HepG2 (cell line): ENCODE measurements around the gene CD28. TPM values are rescaled to one million over a fixed set of nuclear protein-coding genes. Genes with fewer than 3 reads are reported as not detected.

Experiments used
- CBFB ChIP-seq: sonication (generic); formaldehyde crosslinking; IDR thresholded peaks from 2 replicates; pipeline ENCODE4 v1.4.0; 2020; ENCODE audit warnings: missing genetic modification reagents
- CEBPB ChIP-seq: IDR thresholded peaks from 2 replicates; pipeline ENCODE4 v1.6.1; 2011; ENCODE audit warnings: low read depth, low read length, improper control_type of control experiment, borderline replicate concordance
- CEBPG ChIP-seq: IDR thresholded peaks from 2 replicates; pipeline ENCODE4 v1.6.1; 2016
- ELF3 ChIP-seq: IDR thresholded peaks from 2 replicates; pipeline ENCODE4 v1.6.1; 2016; ENCODE audit warnings: missing genetic modification reagents, missing compliant biosample characterization
- GFI1 ChIP-seq: sonication (generic); formaldehyde crosslinking; IDR thresholded peaks from 2 replicates; pipeline ENCODE4 v1.5.0; 2020; ENCODE audit warnings: missing genetic modification reagents, mild to moderate bottlenecking, borderline replicate concordance
- GZF1 ChIP-seq: sonication (generic); formaldehyde crosslinking; IDR thresholded peaks from 2 replicates; pipeline ENCODE4 v1.5.1; 2020; ENCODE audit warnings: mild to moderate bottlenecking, missing genetic modification reagents
- HOXA3 ChIP-seq: sonication (generic); formaldehyde crosslinking; IDR thresholded peaks from 2 replicates; pipeline ENCODE4 v1.5.0; 2020; ENCODE audit warnings: missing genetic modification reagents
- JUND ChIP-seq: sonication (generic); formaldehyde crosslinking; IDR thresholded peaks from 2 replicates; pipeline ENCODE4 v1.8.0; 2022; ENCODE audit warnings: mild to moderate bottlenecking, missing genetic modification reagents
- MED8 ChIP-seq: sonication (generic); formaldehyde crosslinking; IDR thresholded peaks from 2 replicates; pipeline ENCODE4 v1.8.1; 2023; ENCODE audit warnings: mild to moderate bottlenecking, missing genetic modification reagents; ENCODE audit not compliant: insufficient replicate concordance
- MEIS1 ChIP-seq: sonication (generic); formaldehyde crosslinking; IDR thresholded peaks from 2 replicates; pipeline ENCODE4 v1.9.0; 2021; ENCODE audit warnings: mild to moderate bottlenecking, missing genetic modification reagents, moderate library complexity, borderline replicate concordance
- MIXL1 ChIP-seq: IDR thresholded peaks from 2 replicates; pipeline ENCODE4 v1.6.1; 2016
- MYPOP ChIP-seq: sonication (generic); formaldehyde crosslinking; IDR thresholded peaks from 2 replicates; pipeline ENCODE4 v1.8.1; 2023; ENCODE audit warnings: mild to moderate bottlenecking, moderate library complexity, missing genetic modification reagents
- REPIN1 ChIP-seq: sonication (generic); formaldehyde crosslinking; IDR thresholded peaks from 2 replicates; pipeline ENCODE4 v1.8.0; 2022; ENCODE audit warnings: missing genetic modification reagents, low read depth, mild to moderate bottlenecking, borderline replicate concordance
- SIX4 ChIP-seq: sonication (generic); formaldehyde crosslinking; IDR thresholded peaks from 2 replicates; pipeline ENCODE4 v1.4.0; 2020; ENCODE audit warnings: missing genetic modification reagents
- SMC3 ChIP-seq: IDR thresholded peaks from 2 replicates; pipeline ENCODE4 v1.6.1; 2011; ENCODE audit warnings: low read length, improper control_type of control experiment
- SP4 ChIP-seq: sonication (generic); formaldehyde crosslinking; IDR thresholded peaks from 2 replicates; pipeline ENCODE4 v1.8.1; 2023; ENCODE audit warnings: mild to moderate bottlenecking, missing genetic modification reagents
- TARDBP ChIP-seq: sonication (generic); formaldehyde crosslinking; IDR thresholded peaks from 2 replicates; pipeline ENCODE4 v1.8.0; 2022; ENCODE audit warnings: mild to moderate bottlenecking, missing genetic modification reagents
- TERF1 ChIP-seq: sonication (generic); formaldehyde crosslinking; IDR thresholded peaks from 2 replicates; pipeline ENCODE4 v1.8.0; 2022; ENCODE audit warnings: mild to moderate bottlenecking, missing genetic modification reagents, moderate library complexity
- TGIF2 ChIP-seq: IDR thresholded peaks from 2 replicates; pipeline ENCODE4 v1.6.1; 2016; ENCODE audit warnings: control low read depth, missing compliant biosample characterization
- THRA ChIP-seq: sonication (generic); formaldehyde crosslinking; IDR thresholded peaks from 2 replicates; pipeline ENCODE4 v1.4.0; 2020; ENCODE audit warnings: missing genetic modification reagents, borderline replicate concordance
- ZFAT ChIP-seq: sonication (generic); formaldehyde crosslinking; conservative IDR thresholded peaks from 2 replicates; pipeline ENCODE4 v1.8.1; 2023; ENCODE audit warnings: missing genetic modification reagents, inconsistent platforms
- ZFP37 ChIP-seq: sonication (generic); formaldehyde crosslinking; IDR thresholded peaks from 2 replicates; pipeline ENCODE4 v1.4.0; 2020; ENCODE audit warnings: missing genetic modification reagents, borderline replicate concordance
- ZNF124 ChIP-seq: sonication (generic); formaldehyde crosslinking; IDR thresholded peaks from 2 replicates; pipeline ENCODE4 v1.4.0; 2020; ENCODE audit warnings: missing genetic modification reagents
- ZNF337 ChIP-seq: sonication (generic); formaldehyde crosslinking; IDR thresholded peaks from 2 replicates; pipeline ENCODE4 v1.5.1; 2020; ENCODE audit warnings: missing genetic modification reagents, low read depth, mild to moderate bottlenecking, borderline replicate concordance
- ZNF710 ChIP-seq: sonication (generic); formaldehyde crosslinking; IDR thresholded peaks from 2 replicates; pipeline ENCODE4 v1.5.0; 2020; ENCODE audit warnings: mild to moderate bottlenecking, missing genetic modification reagents, borderline replicate concordance
- ZNF788 ChIP-seq: sonication (generic); formaldehyde crosslinking; IDR thresholded peaks from 2 replicates; pipeline ENCODE4 v1.5.0; 2020; ENCODE audit warnings: mild to moderate bottlenecking, missing genetic modification reagents, borderline replicate concordance
- polyA plus RNA-seq, 8 experiments: library from polyadenylated mRNA; depleted of rRNA in 3 of 8; stranded (reverse) in 7 of 8; unstranded in 1 of 8; fragments of >200 nt; fragmentation: Illumina TruSeq in 4 of 8; extraction: Trizol in 4 of 8; gene quantifications; 2 replicates each; pipeline versions ENCODE4 v1.2.1 to v1.2.3, GENCODE V29; 2011 to 2016; ENCODE audit warnings: low read depth in 4 of 8, missing spikeins in 1 of 8, mixed read lengths in 1 of 8; ENCODE audit not compliant: insufficient read depth in 1 of 8
- total RNA-seq, 5 experiments: library from RNA; depleted of rRNA; stranded (reverse); fragments of >200 nt; fragmentation: Illumina TruSeq; extraction: Trizol; gene quantifications; 2 replicates each; pipeline ENCODE4 v1.2.3, GENCODE V29; 2016; ENCODE audit warnings: low read depth in 1 of 5

Gene CD28
- total and polyA plus RNA-seq, 2 of the 13 experiments (the other 11 are each of a cell fraction or from before 2014, with no cell fraction given), result not detected

DNA sequence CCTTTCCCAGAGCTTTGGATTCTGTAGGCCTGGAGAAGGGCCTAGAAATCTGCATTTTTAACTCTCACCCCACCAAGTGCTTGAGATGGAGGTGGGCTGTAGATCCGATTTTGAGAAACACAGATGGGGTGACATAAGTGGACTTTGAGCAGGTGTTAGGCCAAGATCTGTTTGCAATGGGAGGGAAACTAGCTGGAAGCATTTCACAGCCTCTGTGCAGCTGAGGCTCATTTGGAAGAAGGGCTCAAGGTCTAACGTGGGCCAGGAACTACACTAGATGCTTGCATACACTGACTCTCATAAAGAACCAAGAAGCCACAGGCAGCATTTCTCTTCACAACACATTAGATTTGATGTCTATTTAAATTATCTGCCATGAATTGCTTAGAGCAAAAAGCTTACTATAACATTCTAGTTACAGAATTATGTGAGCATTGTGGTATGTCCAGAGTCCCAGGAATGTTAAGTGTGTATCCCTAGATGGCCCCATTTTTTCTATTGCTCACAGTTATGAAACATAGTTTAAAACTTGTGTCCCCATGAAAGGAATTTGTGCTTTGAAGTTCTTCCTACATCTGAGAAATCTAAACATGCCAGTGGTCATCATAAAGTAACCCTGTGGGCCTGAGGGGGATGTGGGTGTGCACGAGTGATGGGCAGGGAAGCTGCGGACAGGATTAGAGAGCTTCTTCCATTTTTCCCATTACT is 77.2 kb downstream of the CD28 start (continued):
- TF ChIP-seq TERF1 (CRISPR knock-in tag) (no peak), CEBPB (peak; percentile 77), CEBPG (CRISPR knock-in tag) (peak; percentile 80), SIX4 (CRISPR knock-in tag) (peak; percentile 55), JUND (CRISPR knock-in tag) (peak; percentile 40; the same call in 1 of the 2 replicates), HOXA3 (CRISPR knock-in tag) (peak; percentile 75), ZNF710 (CRISPR knock-in tag) (peak; percentile 84; the same call in 1 of the 2 replicates), TGIF2 (peak; percentile 34), TARDBP (CRISPR knock-in tag) (peak; percentile 30), ZNF124 (CRISPR knock-in tag) (peak; percentile 84), MYPOP (CRISPR knock-in tag) (peak; percentile 75; the same call in 1 of the 2 replicates), GFI1 (CRISPR knock-in tag) (peak; percentile 69), ZNF788 (CRISPR knock-in tag) (peak; percentile 69), ZFAT (CRISPR knock-in tag) (no peak), THRA (CRISPR knock-in tag) (peak; percentile 99), MEIS1 (CRISPR knock-in tag) (no peak), REPIN1 (CRISPR knock-in tag) (peak; percentile 74), ZNF337 (CRISPR knock-in tag) (peak; percentile 60; the same call in 1 of the 2 replicates), ZFP37 (CRISPR knock-in tag) (no peak), CBFB (CRISPR knock-in tag) (peak; percentile 77), SP4 (no peak; the same call in 1 of the 2 replicates), GZF1 (CRISPR knock-in tag) (peak; percentile 51; the same call in 1 of the 2 replicates), ELF3 (CRISPR knock-in tag) (peak; percentile 64; the same call in 1 of the 2 replicates), SMC3 (peak; percentile 34; the same call in 1 of the 2 replicates), MED8 (CRISPR knock-in tag) (peak; percentile 69), MIXL1 (CRISPR knock-in tag) (peak; percentile 3; the same call in 1 of the 2 replicates)
